ENCODE measurements around the gene DNAJC9.

The DNAJC9 gene

GRCh38 chr10:73238990-73239566 is 8.0 kb downstream of the DNAJC9 start:
- DNase-seq (ENCODE audit: low spot score): no peak

- no peak for DNase-seq (ENCODE audit: low spot score)
These were observed 12.4 kb downstream of the DNAJC9 start for GRCh38 chr10:73234695-73235094.

GRCh38 chr10:73233883-73234282 is 13.2 kb downstream of the DNAJC9 start:
- no peak for DNase-seq (ENCODE audit: low spot score)

GRCh38 chr10:73232887-73233286 is 14.2 kb downstream of the DNAJC9 start:
- no peak for DNase-seq (ENCODE audit: low spot score)

- DNase-seq (ENCODE audit: low spot score): no peak
These were observed 17.5 kb downstream of the DNAJC9 start for GRCh38 chr10:73229567-73229966.

- DNase-seq (ENCODE audit: low spot score): no peak
These were observed 18.8 kb downstream of the DNAJC9 start for GRCh38 chr10:73228247-73228646.

- DNase-seq (ENCODE audit: low spot score): no peak
These were observed 20.4 kb downstream of the DNAJC9 start for GRCh38 chr10:73226663-73227062.

- no peak for DNase-seq (ENCODE audit: low spot score)
These were observed 21.5 kb downstream of the DNAJC9 start for GRCh38 chr10:73225518-73225917.

GRCh38 chr10:73220989-73221388 is 26.1 kb downstream of the DNAJC9 start:
- no peak for DNase-seq (ENCODE audit: low spot score)

- no peak for DNase-seq (ENCODE audit: low spot score)
These were observed 27.7 kb downstream of the DNAJC9 start for GRCh38 chr10:73219384-73219783.

GRCh38 chr10:73218431-73219191 is 28.4 kb downstream of the DNAJC9 start:
- no peak for DNase-seq (ENCODE audit: low spot score)

- no peak for DNase-seq (ENCODE audit: low spot score)
These were observed 29.4 kb downstream of the DNAJC9 start for GRCh38 chr10:73217628-73218027.

- no peak for DNase-seq (ENCODE audit: low spot score)
These were observed 31.3 kb downstream of the DNAJC9 start for GRCh38 chr10:73215749-73216148.

GRCh38 chr10:73211106-73211811 is 35.8 kb downstream of the DNAJC9 start:
- no peak for DNase-seq (ENCODE audit: low spot score)

GRCh38 chr10:73210395-73211105 is 36.5 kb downstream of the DNAJC9 start:
- DNase-seq (ENCODE audit: low spot score): no peak

GRCh38 chr10:73209705-73210104 is 37.4 kb downstream of the DNAJC9 start:
- no peak for DNase-seq (ENCODE audit: low spot score)

- DNase-seq (ENCODE audit: low spot score): no peak
These were observed 39.2 kb downstream of the DNAJC9 start for GRCh38 chr10:73207883-73208282.

- no peak for DNase-seq (ENCODE audit: low spot score)
These were observed 40.7 kb downstream of the DNAJC9 start for GRCh38 chr10:73206385-73206784.

GRCh38 chr10:73205890-73206289 is 41.2 kb downstream of the DNAJC9 start:
- no peak for DNase-seq (ENCODE audit: low spot score)

- no peak for DNase-seq (ENCODE audit: low spot score)
These were observed 42.0 kb downstream of the DNAJC9 start for GRCh38 chr10:73205081-73205480.

Measured in putamen (tissue), 1 donor.